Caco-2 (cell line): Measurements from ENCODE around the gene ARGFX. TPM values are rescaled to one million over a fixed set of nuclear protein-coding genes. Genes with fewer than 3 reads are reported as not detected.

Source experiments
- BruUV-seq: library from RNA; stranded (reverse); fragments of 400-500 nt; replicated peaks from 2 replicates; lab custom pipeline; 2021; lab: Mats Ljungman, UMichigan
- CTCF ChIA-PET: fragments of 300-600 bp; sonication (Branson Sonifier 250); formaldehyde crosslinking; loops from one replicate; lab custom pipeline; 2022; ENCODE audit warnings: antibody characterized with exemption; lab: Charles Lee
- POLR2A ChIA-PET: fragments of 300-600 bp; sonication (Branson Sonifier 250); formaldehyde crosslinking; loops from one replicate; lab custom pipeline; 2022; ENCODE audit warnings: antibody characterized with exemption; lab: Charles Lee
- DNase-seq, 2 experiments: peaks; one replicate each; pipeline versions ENCODE4 v3.0.0 to v3.0.0-alpha.2; 2020 to 2022
- H3K27me3 ChIP-seq: replicated peaks from 2 replicates; pipeline ENCODE4 v1.6.0; 2011; ENCODE audit warnings: low read length; ENCODE audit not compliant: control insufficient read depth, insufficient read depth
- H3K36me3 ChIP-seq: 2 replicates; pipeline ENCODE4 v1.5.1; 2011; ENCODE audit warnings: low read length; ENCODE audit not compliant: control insufficient read depth, insufficient read depth
- H3K4me1 ChIP-seq: fragments of 250-450 bp; sonication (Bioruptor Pico); 2 replicates; pipeline ENCODE4 v1.5.1; 2020; ENCODE audit warnings: mild to moderate bottlenecking
- H3K4me3 ChIP-seq: 2 replicates; pipeline ENCODE4 v1.5.1; 2011; ENCODE audit warnings: low read depth, mild to moderate bottlenecking, control low read depth, low read length
- H3K9me3 ChIP-seq: fragments of 250-450 bp; sonication (Bioruptor Pico); 2 replicates; pipeline ENCODE4 v1.5.1; 2020; ENCODE audit warnings: mild to moderate bottlenecking, moderate library complexity
- H3K27ac Mint-ChIP-seq: one replicate; pipeline ENCODE4 v1.8.0; 2022; ENCODE audit warnings: mixed read lengths; ENCODE audit not compliant: unreplicated experiment
- H3K27me3 Mint-ChIP-seq: one replicate; pipeline ENCODE4 v1.8.0; 2022; ENCODE audit warnings: mixed read lengths; ENCODE audit not compliant: insufficient read depth, unreplicated experiment
- H3K36me3 Mint-ChIP-seq: one replicate; pipeline ENCODE4 v1.8.0; 2022; ENCODE audit warnings: mild to moderate bottlenecking, mixed read lengths; ENCODE audit not compliant: insufficient read depth, unreplicated experiment
- H3K4me1 Mint-ChIP-seq: one replicate; pipeline ENCODE4 v1.8.0; 2022; ENCODE audit warnings: low read depth, mixed read lengths; ENCODE audit not compliant: unreplicated experiment
- H3K4me3 Mint-ChIP-seq: one replicate; pipeline ENCODE4 v1.8.0; 2022; ENCODE audit warnings: mild to moderate bottlenecking, moderate library complexity, mixed read lengths; ENCODE audit not compliant: unreplicated experiment
- H3K9me3 Mint-ChIP-seq: one replicate; pipeline ENCODE4 v1.8.0; 2022; ENCODE audit warnings: mixed read lengths; ENCODE audit not compliant: unreplicated experiment
- CTCF ChIP-seq, 2 experiments: fragments of 200-600 bp in 1 of 2; IDR thresholded peaks; 1 replicate in 1 of 2; 2 replicates in 1 of 2; pipeline versions ENCODE4 v1.5.1 to v1.8.0; 2011 to 2022; ENCODE audit warnings: antibody characterized with exemption in 1 of 2, control low read depth in 1 of 2, inconsistent platforms in 1 of 2, low read depth in 1 of 2, low read length in 1 of 2, mild to moderate bottlenecking in 1 of 2, moderate library complexity in 1 of 2; ENCODE audit not compliant: insufficient read depth in 1 of 2, severe bottlenecking in 1 of 2, unreplicated experiment in 1 of 2
- intact Hi-C: fragments of 100-400 bp; cut with micrococcal nuclease; formaldehyde crosslinking; loops from one replicate; pipeline ENCODE4 v1.10.0; 2022; ENCODE audit not compliant: unreplicated experiment
- total RNA-seq: library from RNA; stranded (reverse); gene quantifications from 2 replicates; pipeline ENCODE4 v1.2.3, GENCODE V29; 2022

Gene ARGFX
- total RNA-seq, 1 experiment from 2014 or later = not detected

GRCh38 chr3:121529308-121529707, 38.4 kb upstream of the ARGFX start:
- H3K4me1 ChIP-seq = no peaks in the 10 kb centered on the region

GRCh38 chr3:121531269-121531668, 36.5 kb upstream of the ARGFX start:
- no TSS peak for BruUV-seq
- H3K4me3 Mint-ChIP-seq = no peak overlapping the region
- ChIA-PET POLR2A (no interaction called here), CTCF (no interaction called here)
- no peaks in the 10 kb centered on the region for H3K27me3 Mint-ChIP-seq
- no peak overlapping the region for H3K27ac Mint-ChIP-seq
- no peaks in the 10 kb centered on the region for H3K27me3 ChIP-seq
- no peaks in the 10 kb centered on the region for H3K9me3 ChIP-seq
- no peak for DNase-seq
- H3K36me3 ChIP-seq = no peaks in the 10 kb centered on the region
- no peaks in the 10 kb centered on the region for H3K4me1 ChIP-seq
- no peak for TF ChIP-seq CTCF (IDR thresholded peaks at IDR 0.05; ENCODE audit: insufficient read depth in 1 of 2, low read depth in 1 of 2, low read length in 1 of 2, severe bottlenecking in 1 of 2, unreplicated experiment in 1 of 2)
- H3K36me3 Mint-ChIP-seq = peaks cover 53% of the 10 kb centered on the region
- H3K9me3 Mint-ChIP-seq = no peaks in the 10 kb centered on the region
- no peak overlapping the region for H3K4me3 ChIP-seq
- intact Hi-C loops = no loop called here
- no peaks in the 10 kb centered on the region for H3K4me1 Mint-ChIP-seq

More at GRCh38 chr3:121529308-121529707, 38.4 kb upstream of the ARGFX start:
- no peaks in the 10 kb centered on the region for H3K27me3 ChIP-seq
- no peak overlapping the region for H3K27ac Mint-ChIP-seq
- TF ChIP-seq CTCF (IDR thresholded peaks at IDR 0.05; ENCODE audit: insufficient read depth in 1 of 2, low read depth in 1 of 2, low read length in 1 of 2, severe bottlenecking in 1 of 2, unreplicated experiment in 1 of 2) = peak; percentile 22 to 40
- H3K9me3 ChIP-seq = no peaks in the 10 kb centered on the region
- H3K27me3 Mint-ChIP-seq = no peaks in the 10 kb centered on the region
- H3K4me1 Mint-ChIP-seq = no peaks in the 10 kb centered on the region
- ChIA-PET CTCF (interaction anchor here (1.3 kb wide), 1 partner anchor 41 kb away, joined by 5 read pairs; no protein-coding TSS in a partner anchor), POLR2A (no interaction called here)
- no peak for DNase-seq
- no peak overlapping the region for H3K4me3 ChIP-seq
- intact Hi-C loops = loop anchor here (1.0 kb wide), 1 partner anchor 41 kb away; no protein-coding TSS in a partner anchor
- no peaks in the 10 kb centered on the region for H3K36me3 ChIP-seq
- peaks cover 41% of the 10 kb centered on the region for H3K36me3 Mint-ChIP-seq
- no TSS peak for BruUV-seq
- H3K4me3 Mint-ChIP-seq = no peak overlapping the region
- H3K9me3 Mint-ChIP-seq = no peaks in the 10 kb centered on the region

GRCh38 chr3:121542924-121543323, 24.8 kb upstream of the ARGFX start:
- ChIA-PET POLR2A (no interaction called here), CTCF (no interaction called here)
- no peaks in the 10 kb centered on the region for H3K9me3 ChIP-seq
- Mint-ChIP-seq H3K27me3 (no peaks in the 10 kb centered on the region), H3K9me3 (no peaks in the 10 kb centered on the region), H3K27ac (no peak overlapping the region), H3K4me3 (no peak overlapping the region), H3K36me3 (peaks cover 43% of the 10 kb centered on the region), H3K4me1 (no peaks in the 10 kb centered on the region)
- H3K36me3 ChIP-seq = no peaks in the 10 kb centered on the region; the same call in 1 of the 2 replicates
- no peak for DNase-seq
- BruUV-seq = no TSS peak
- peaks cover 5% of the 10 kb centered on the region for H3K4me1 ChIP-seq
- no peak for TF ChIP-seq CTCF (IDR thresholded peaks at IDR 0.05; ENCODE audit: insufficient read depth in 1 of 2, low read depth in 1 of 2, low read length in 1 of 2, severe bottlenecking in 1 of 2, unreplicated experiment in 1 of 2)
- no peak overlapping the region for H3K4me3 ChIP-seq
- H3K27me3 ChIP-seq = no peaks in the 10 kb centered on the region
- intact Hi-C loops = no loop called here
